GM21526 (cell line): ENCODE results near the gene RABGAP1L.
"Not testable (repeated sequence)": the region's sequence is repeated elsewhere in the genome, so short reads cannot be mapped to it uniquely, and the experiment has no call there.

Experiments used
- ATAC-seq: cut with Tn5 transposase; IDR thresholded peaks from one replicate; pipeline ENCODE4 v1.9.1; 2021; ENCODE audit warnings: moderate library complexity; ENCODE audit not compliant: unreplicated experiment, low FRiP score

The RABGAP1L gene

DNA sequence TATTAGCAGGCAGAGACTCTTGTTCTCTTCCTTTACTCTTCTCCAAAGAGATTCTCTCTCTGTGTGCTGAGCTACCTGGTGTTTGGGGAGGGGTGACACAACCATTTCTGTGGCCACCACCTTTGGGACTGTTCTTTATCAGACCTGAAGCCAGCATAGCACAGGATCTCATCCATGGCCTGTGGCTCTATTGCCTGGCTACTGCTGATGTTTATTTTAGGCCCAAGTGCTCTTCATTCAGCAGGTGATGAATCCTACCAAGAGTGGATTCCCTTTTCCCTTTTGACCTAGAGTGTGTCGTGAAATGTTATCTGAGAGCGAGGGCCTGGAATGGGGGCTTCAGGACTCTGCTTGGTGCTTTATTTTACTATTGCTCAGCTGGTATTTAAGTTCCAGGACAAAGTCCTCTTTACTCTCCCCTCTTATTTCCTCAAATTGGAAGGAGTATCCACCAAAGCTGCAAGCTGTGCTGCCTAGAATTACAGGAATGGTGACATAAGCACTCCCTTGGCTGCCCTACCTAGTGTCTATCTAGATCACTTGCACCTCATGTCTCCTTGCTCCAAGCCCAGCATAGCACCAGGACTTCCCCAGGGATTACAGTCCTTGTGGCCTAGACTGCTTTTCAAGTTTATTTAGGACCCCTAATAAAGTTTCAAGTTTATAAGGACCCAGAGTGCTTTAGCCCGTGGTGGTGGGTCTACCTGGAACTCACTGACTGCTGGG, 193.7 kb downstream of the RABGAP1L start:
- ATAC-seq: no peak

DNA sequence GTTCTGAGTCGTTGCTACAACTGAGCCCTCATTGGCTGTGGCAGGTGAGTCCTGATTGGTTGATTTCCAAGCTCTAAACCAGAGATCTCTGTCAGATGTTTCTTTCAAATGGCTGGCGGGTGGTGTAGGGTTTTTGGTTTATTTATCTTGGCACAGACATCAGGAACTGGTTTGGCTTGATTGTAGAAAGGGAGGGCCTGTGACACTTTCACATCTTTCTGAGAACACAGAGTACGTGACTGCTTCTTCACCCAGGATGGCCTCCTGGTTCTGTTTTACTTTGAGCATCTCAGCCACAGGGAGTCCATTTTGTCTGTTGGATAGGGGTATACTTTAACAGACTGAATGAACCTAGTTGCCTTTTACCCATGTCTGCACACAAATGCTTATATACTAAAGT, 199.0 kb downstream of the RABGAP1L start:
- no peak for ATAC-seq

DNA sequence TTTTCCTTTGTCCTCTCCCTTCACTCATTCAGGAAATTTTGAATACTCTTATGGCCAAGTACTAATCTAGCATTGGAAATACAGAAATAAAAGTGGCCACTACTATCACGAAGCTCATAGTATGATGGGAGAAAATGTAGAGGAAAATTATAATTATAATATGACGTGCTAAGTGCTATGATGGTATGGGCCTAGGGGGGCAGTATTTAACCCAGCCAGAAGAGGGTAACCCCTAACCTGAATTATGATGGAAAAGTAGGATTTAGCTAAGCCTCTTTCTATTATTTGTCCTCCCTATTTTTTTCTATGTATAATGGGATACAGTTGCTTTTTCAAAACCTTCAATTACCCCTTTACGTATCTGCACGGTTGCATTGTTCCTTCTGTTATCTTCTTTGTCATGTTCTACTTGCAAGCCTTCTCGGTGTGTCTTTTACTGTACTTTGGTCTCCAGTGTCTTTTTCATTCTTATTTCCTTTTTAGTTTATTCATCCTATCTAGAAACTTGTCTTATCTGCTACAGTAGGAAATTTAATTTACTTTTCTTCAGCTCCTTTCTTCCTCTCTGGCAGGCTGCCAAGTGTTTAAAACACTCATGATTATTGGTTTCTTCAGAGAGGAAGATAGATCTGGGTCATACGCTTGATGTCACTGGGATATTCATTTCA, 199.6 kb downstream of the RABGAP1L start:
- no peak for ATAC-seq

DNA sequence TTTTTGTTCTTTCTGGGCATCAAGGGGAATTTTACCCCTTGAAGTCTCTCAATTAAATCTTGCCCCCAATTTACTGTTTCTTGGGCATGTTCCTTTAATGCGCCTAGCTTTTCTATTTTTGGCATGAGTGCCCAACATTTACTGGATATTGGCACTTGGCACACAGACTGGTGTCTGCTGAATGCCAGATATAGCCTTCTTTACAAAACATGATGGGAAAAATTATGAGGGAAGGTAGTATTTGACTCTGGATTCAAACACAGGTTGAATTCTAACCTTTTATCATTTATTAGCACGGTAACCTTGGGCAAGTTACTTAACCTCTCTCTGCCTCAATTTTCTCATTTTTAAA, 200.1 kb downstream of the RABGAP1L start:
- no peak for ATAC-seq

DNA sequence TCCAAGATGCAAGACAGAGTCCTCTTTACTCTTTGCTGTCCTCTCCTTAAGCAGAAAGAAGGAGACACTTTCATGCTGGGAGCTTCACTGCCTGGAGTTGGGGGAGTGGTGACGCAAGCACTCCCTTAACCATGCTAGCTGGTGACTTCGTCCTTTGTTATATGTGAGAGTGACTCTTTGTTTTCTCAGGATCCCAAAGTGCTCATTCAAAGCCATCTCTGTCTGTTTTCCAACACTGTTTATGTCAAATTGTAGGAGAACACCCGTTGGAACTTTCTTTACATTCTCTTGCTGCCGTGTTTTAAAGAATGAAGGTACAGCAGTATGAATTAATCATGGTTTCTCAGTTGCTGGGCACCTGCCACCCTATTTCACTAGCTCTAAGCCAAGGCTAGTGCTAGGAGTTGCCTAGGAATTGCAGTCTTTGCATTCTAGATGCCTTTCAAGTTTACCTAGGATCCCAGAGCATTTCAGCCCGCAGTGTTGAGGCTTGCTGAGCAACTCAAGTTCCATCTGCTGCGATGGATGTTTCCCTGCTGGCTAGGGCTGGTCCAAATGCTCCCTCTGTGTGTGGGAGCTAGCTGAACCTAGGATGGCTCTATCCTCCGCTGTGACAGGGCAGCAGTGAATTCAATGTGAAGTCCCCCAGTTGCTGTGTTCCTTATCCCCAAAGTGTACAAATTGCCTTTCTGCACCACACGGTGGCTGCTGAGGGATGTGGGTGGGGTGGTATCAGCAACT, 205.8 kb downstream of the RABGAP1L start:
- ATAC-seq: no peak

DNA sequence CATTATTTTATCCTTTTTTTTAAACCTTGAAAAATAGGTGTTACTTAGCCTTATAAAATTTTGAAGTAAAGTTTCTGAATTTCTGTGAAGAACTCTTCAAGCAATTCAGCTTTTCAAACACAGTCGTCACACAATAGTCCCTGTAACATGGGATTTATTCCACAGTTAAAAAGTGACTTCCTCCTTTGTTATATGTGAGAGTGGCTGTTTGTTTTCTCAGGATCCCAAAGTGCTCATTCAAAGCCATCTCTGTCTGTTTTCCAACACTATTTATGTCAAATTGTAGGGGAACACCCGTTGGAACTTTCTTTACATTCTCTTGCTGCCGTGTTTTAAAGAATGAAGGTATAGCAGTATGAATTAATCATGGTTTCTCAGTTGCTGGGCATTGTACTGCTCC, 207.6 kb downstream of the RABGAP1L start:
- ATAC-seq: no peak

DNA sequence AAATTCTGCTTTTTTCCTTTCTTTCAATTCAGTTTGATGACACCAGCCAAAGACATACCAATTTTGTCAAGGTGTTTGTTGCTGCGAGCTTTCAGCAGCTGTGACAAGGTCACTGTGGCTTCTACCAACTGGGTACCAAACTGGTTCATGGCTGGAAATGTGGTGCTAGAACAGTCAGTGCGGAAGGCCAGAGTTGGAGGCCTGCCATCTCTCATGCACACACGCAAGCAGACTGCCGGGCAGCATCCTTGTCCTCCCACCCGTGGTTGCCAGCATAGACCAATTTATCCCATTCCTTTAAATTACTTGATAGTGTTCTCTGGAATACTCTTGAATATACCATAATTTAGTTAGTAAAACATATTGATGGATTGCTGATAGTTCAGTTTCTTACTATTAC, 208.6 kb downstream of the RABGAP1L start:
- no peak for ATAC-seq

DNA sequence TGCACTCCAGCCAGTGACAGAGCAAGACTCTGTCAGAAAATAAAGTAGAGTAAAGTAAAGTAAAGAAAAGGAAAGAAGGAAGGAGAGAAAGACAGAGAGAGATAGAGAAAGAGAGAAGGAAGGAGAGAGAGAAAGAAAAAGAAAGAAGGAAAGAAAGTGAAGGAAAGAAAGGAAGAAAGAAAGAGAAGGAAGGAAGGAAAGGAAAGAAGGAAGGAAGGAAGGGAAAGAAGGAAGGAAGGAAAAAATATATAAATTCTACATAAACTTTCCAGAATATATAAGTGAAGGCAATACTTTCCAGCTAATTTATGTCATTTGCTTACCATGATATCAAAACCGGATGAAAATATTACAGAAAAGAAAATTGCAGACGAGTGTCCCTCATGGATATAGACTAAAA, 216.7 kb downstream of the RABGAP1L start:
- no peak for ATAC-seq

DNA sequence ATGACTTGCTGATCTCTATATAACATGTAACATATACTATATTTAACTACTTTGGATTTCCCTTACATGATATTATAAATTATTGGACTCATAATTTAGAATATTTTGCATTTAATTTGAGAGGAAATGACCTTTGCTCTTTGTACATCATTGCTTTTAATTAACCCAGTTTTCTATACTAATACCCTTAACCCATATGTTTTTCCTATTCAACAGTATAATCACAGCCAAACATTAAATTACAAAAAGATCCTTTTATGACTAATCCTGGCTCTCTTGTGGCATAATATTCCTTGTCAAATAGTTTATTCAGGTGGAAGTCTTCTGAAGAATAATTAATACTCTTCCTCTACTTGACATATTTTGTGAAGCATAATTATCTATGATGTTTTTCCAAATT, 232.4 kb downstream of the RABGAP1L start:
- no peak for ATAC-seq

DNA sequence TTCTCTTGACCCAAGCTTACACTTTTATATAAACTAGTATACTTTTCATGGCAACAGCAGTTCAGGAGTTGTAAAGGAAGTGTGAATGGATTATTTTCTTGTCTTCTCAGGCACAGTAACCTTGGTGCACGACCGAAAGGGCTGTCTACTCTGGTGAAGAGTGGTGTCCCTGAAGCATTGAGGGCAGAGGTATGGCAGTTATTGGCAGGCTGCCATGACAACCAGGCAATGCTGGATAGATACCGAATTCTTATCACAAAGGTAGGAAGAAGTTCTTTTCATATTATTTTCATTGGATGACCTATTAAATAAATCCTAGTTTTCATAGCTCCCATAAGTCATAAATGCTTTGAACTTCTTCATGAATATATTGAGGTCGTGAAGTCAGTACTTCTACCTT, 234.6 kb downstream of the RABGAP1L start:
- ATAC-seq: no peak

DNA sequence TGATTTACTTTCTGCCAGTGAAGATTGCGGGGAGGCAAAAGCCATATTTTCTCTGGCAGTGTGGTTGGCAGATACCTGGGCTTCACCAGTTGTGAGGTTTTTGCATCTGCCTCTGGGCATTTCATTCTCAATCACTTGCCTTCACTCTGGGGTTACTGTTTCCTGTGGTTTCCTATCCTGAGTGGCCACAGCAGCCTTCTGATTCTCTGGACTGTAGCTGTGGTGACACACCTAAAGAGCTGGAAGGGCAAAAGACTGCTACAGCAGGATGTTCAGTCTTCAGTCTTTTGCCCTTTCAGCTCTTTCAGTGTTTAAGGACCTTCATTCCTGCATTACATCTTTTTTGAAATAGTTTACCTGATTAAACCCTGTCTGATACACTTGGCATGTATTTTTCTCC, 237.9 kb downstream of the RABGAP1L start:
- no peak for ATAC-seq

DNA sequence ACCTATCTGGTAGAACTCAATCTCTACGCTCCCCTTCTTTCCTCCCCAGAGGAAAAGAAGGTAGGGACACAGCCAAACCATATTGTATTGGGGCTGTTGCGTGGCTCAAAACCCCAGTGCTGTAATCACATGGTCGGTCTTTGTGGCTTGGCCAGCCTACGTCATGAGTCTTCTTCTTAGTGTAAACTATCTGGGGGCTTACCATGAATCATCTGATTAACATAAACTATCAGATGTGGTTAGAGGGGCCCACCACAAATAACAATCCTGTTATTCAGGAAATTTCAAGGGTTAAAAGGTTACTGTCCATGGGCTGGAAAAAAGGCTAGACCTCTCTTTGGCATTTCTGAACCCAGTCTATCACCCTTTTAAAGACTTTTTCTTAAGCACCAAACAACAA, 238.9 kb downstream of the RABGAP1L start:
- ATAC-seq: no peak

DNA sequence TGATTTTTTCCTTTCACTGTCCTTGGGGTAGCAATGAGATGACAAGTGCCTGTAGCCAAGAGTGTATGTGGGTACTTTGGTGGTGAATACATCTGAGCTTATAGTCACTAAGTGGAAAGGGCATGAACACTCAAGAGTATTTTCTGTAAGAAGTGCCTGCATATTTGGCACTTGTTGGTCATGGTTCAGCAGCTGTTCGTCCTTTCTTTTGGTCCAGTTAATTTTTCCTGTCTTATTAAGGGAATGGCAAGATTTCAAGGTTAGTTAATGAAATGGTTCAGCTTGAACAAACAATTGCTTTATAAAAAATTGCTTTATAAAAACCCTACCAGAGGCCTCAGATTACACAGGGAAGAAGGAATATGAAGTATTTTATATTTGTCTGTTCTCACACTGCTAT, 239.9 kb downstream of the RABGAP1L start:
- no peak for ATAC-seq

DNA sequence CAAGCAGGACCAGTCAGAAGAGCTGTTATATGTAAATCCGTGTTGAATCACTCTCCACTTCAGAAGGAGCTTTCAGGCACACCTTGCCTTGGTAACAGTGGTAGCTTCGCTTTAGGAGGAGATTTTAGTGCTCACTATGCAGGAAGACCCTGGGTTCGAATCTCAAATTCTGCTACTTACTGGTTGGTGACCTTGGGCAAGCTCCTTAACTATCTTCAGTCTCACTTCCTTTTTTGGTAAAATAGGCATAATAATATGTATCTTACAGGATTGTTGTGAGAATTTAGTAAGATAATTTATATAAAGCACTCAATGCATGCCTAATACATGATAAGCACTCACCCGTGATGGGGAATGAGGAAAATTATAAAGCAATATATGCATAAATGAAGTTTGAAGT, 241.8 kb downstream of the RABGAP1L start:
- no peak for ATAC-seq

DNA sequence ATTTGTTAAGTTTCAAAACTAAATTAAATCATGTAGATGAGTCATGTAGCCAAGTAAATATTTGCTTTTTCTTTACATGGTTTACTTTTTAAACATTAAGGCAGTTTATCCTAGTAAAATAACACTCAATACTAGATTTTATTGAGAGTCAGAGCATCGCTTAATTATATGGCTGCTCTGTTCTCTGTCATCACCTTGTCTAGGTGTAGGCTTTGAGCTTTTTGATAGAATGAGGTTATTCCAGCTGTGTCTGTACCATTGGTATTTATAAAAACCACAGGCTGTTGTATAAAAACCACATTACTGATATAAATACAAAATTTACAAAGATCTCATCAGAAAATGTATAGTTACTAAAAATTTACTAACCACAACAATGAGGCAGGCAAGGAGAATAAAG, 245.9 kb downstream of the RABGAP1L start:
- ATAC-seq: no peak

DNA sequence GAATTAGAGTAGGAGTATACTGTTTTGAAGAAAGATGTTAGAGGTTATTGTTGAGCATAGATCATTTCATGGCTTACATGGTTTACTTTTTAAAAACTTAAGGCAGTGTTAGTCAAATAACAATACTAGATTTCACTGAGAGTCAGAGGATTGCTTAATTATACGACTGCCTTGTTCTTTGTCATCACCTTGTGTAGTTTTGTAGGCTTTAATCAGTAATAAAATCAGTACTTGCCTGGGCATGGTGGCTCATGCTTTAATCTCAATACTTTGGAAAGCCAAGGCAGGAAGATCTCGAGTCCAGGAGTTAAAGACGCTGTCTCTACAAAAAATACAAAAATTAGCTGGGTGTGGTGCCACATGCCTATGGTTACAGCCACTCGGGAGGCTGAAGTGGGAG, 247.1 kb downstream of the RABGAP1L start:
- ATAC-seq: no peak

DNA sequence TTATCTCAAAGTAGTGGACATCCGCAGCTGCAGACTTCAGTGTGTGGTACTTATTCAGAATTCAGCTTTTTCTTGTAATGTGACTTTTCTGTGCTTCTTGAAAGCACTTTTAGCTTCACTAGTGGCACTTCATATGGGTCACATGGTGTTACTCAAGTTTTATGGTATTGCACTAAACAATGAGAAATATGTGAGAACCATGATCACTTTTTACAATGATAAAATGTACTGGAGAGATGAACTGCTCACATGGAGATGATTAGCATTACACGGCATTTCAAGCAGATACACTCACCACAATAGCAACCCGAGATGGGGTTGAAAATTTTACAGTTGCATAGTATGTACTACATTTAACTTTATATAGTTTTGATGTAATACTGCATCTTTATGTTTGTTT, 248.3 kb downstream of the RABGAP1L start:
- no peak for ATAC-seq

DNA sequence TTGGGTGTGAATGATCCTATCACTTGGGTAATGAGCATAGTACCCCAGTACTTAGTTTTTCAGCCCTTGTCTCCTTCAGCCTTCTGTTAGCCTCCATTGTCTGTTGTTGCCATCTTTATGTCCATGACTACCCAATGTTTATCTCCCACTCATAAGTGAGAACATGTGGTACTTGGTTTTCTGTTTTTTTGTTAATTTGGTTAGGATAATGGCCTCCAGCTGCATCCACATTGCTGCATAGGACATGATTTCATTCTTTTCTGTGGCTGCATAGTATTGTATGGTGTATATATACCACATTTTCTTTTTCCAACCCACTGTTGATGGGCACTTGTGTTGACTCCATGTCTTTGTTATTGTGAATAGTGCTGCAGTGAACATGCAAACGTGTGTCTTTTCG, 248.8 kb downstream of the RABGAP1L start:
- no peak for ATAC-seq

DNA sequence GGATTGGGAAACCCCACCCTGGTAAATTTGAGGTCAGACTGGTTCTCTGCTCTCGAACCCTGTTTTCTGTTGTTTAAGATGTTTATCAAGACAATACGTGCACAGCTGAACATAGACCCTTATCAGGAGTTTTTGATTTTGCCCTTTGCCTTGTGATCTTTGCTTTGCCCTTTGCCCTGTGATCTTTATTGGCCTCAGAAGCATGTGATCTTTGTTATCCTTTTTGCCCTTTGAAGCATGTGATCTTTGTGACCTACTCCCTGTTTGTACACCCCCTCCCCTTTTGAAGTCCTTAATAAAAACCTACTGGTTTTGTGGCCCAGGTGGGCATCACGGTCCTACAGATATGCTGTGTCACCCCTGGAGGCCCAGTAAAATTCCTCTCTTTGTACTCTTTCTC, 250.5 kb downstream of the RABGAP1L start:
- ATAC-seq: not testable (repeated sequence)

DNA sequence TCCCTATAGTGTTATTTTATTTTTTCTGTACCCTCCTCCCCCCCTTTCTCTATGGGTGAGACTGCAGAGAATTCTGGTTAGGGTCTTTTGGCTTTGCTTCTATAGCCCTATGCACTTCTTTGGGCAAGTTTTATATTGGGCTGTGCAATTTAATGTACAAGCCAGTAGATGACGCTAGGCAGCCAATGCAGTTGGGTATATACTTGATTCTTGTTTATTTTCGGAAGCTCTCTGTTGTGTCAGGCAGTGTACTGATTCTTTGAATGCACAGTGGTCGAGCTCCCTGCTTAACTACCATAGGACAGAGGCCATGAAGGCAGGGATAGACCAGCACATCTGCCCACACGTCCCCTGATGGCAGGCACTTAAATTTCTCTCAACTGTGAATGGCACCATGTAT, 254.3 kb downstream of the RABGAP1L start:
- ATAC-seq: no peak

DNA sequence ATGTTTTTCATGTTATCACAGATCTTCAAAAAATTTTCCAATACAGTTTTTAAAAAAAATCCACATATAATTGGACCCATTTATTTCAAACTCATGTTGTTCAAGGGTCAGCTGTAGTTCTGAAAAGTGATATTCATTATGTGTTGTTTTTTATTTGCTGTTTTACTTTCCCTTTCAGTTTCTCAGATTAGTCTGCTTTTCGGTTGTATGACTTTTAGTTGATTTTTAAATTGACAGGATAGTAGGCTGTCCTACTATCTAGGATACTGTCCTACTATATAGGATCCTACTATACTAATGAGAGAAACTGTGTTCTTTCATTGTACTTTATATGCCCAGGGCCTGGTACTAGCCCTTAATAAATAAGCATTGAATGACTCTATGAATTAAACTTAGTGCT, 254.9 kb downstream of the RABGAP1L start:
- ATAC-seq: no peak

DNA sequence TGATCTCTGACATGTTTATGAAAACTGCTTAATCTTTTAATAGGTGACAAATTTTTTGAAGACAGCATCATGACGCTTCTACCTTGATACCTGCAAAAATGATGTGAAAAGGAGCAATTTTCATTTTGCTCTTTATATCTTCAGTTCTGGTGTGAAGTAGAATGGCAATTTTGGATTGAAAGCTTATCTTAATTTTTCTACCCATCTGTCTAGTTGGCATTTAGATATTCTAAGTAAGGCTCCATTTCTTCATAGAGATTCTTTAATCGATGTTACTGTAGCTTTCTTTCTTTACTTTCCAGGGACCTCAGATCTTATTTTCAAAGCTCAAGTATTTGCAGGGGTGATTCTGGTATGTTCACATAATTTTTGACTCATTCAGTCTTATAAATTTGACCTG, 256.2 kb downstream of the RABGAP1L start:
- no peak for ATAC-seq
